ENCODE results near the gene ACER1.

The ACER1 gene

GRCh38 chr19:6278740-6279619, 54.4 kb downstream of the ACER1 start (continued):
- TF ChIP-seq ZNF398 (tag by site-specific recombination; IDR thresholded peaks at IDR 0.05) (no peak), ZBTB44 (tag by site-specific recombination; IDR thresholded peaks at IDR 0.05) (no peak), ZNF433 (tag by site-specific recombination; IDR thresholded peaks at IDR 0.05; ENCODE audit: low read depth) (no peak), HIC1 (tag by site-specific recombination; IDR thresholded peaks at IDR 0.05) (no peak), ZNF580 (tag by site-specific recombination; IDR thresholded peaks at IDR 0.05) (no peak), RBAK (tag by site-specific recombination; IDR thresholded peaks at IDR 0.05) (no peak), GLIS2 (tag by site-specific recombination; IDR thresholded peaks at IDR 0.05) (0 out of 2 replicates have a peak, but pooled peaks have one; percentile 33), REPIN1 (tag by site-specific recombination; IDR thresholded peaks at IDR 0.05; ENCODE audit: low read depth) (no peak), ZNF510 (tag by site-specific recombination; IDR thresholded peaks at IDR 0.05; ENCODE audit: insufficient replicate concordance) (no peak), ZNF146 (tag by site-specific recombination; IDR thresholded peaks at IDR 0.05) (no peak), SP2 (tag by site-specific recombination; IDR thresholded peaks at IDR 0.05) (no peak), ZNF704 (tag by site-specific recombination; IDR thresholded peaks at IDR 0.05) (no peak), ZBTB48 (tag by site-specific recombination; IDR thresholded peaks at IDR 0.05) (0 out of 2 replicates have a peak, but pooled peaks have one; percentile 51), ZNF335 (tag by site-specific recombination; conservative IDR thresholded peaks at IDR 0.05) (peak; percentile 52)

GRCh38 chr19:6278051-6278450, 55.4 kb downstream of the ACER1 start:
- ChIA-PET CTCF (interaction anchor here (0.9 kb wide), 1 partner anchor 60 kb away, joined by 3 read pairs; no protein-coding TSS in a partner anchor), POLR2A (interaction anchor here (0.6 to 1.1 kb wide), 2 partner anchors 8 to 791 kb away, joined by 3 to 5 read pairs; partner anchors contain the start of gene ZNF557)
- Histone ChIP-seq H3K4me1 (ENCODE audit: control insufficient read depth, insufficient read depth, low read length) (peaks cover 22% of the 10 kb centered on the region), H3K4me3 (ENCODE audit: low read depth, low read length) (no peak overlapping the region), H3K9me3 (ENCODE audit: control insufficient read depth, insufficient read depth, low read depth, low read length) (no peaks in the 10 kb centered on the region), H3K36me3 (ENCODE audit: control insufficient read depth in 2 of 2, insufficient read depth in 1 of 2, low read length in 2 of 2) (peaks cover 0 to 12% of the 10 kb centered on the region in 2 experiments; a peak in 1 of 3 replicates), H3K27ac (ENCODE audit: extremely low read depth, low read depth, low read length) (no peak overlapping the region)
- TF ChIP-seq ZNF514 (tag by site-specific recombination; IDR thresholded peaks at IDR 0.05), result no peak
- no peak for TF ChIP-seq ZNF146 (tag by site-specific recombination; IDR thresholded peaks at IDR 0.05)
- no peak for TF ChIP-seq ZEB2 (tag by site-specific recombination; IDR thresholded peaks at IDR 0.05)
- no peak for TF ChIP-seq ZNF585B (tag by site-specific recombination; IDR thresholded peaks at IDR 0.05)
- TF ChIP-seq ZNF169 (tag by site-specific recombination; IDR thresholded peaks at IDR 0.05), result no peak
- no peak for TF ChIP-seq SP7 (tag by site-specific recombination; IDR thresholded peaks at IDR 0.05)
- TF ChIP-seq ZNF121 (tag by site-specific recombination; IDR thresholded peaks at IDR 0.05), result no peak
- no peak for TF ChIP-seq ZSCAN16 (tag by site-specific recombination; IDR thresholded peaks at IDR 0.05)
- no peak for TF ChIP-seq HOXC10 (CRISPR knock-in tag; IDR thresholded peaks at IDR 0.05)
- no peak for TF ChIP-seq ZBTB10 (tag by site-specific recombination; IDR thresholded peaks at IDR 0.05)
- no peak for TF ChIP-seq ZNF513 (tag by site-specific recombination; IDR thresholded peaks at IDR 0.05)
- no peak for TF ChIP-seq ZNF549 (tag by site-specific recombination; IDR thresholded peaks at IDR 0.05)
